Neural cell (in vitro differentiated cells): Measurements from ENCODE around the gene DFFA.

Source experiments
- EP300 ChIP-seq: fragments of 450-650 bp; conservative IDR thresholded peaks from 2 replicates; pipeline ENCODE4 v1.6.1; 2014; ENCODE audit warnings: antibody characterized with exemption, mild to moderate bottlenecking, moderate library complexity; ENCODE audit not compliant: poor library complexity, severe bottlenecking
- EZH2 ChIP-seq: fragments of 200-600, 300-800 bp; shearing (Covaris generic), sonication (generic); IDR thresholded peaks from 2 replicates; pipeline ENCODE4 v1.6.1; 2014; ENCODE audit warnings: antibody characterized with exemption, low read length, borderline replicate concordance, mild to moderate bottlenecking; ENCODE audit not compliant: insufficient read depth, poor library complexity, severe bottlenecking
- MXI1 ChIP-seq: fragments of 450-650 bp; conservative IDR thresholded peaks from 2 replicates; pipeline ENCODE4 v1.6.1; 2014; ENCODE audit warnings: antibody characterized with exemption, mild to moderate bottlenecking; ENCODE audit not compliant: poor library complexity, severe bottlenecking
- POLR2AphosphoS5 ChIP-seq: IDR thresholded peaks from 2 replicates; pipeline ENCODE4 v1.6.1; 2012
- RAD21 ChIP-seq: fragments of 450-650 bp; conservative IDR thresholded peaks from 2 replicates; pipeline ENCODE4 v1.6.1; 2014; ENCODE audit warnings: antibody characterized with exemption, mild to moderate bottlenecking, moderate library complexity
- SMC3 ChIP-seq: fragments of 450-650 bp; conservative IDR thresholded peaks from 2 replicates; pipeline ENCODE4 v1.6.1; 2014; ENCODE audit warnings: antibody characterized with exemption, mild to moderate bottlenecking, moderate library complexity; ENCODE audit not compliant: poor library complexity
- TAF1 ChIP-seq: IDR thresholded peaks from 2 replicates; pipeline ENCODE4 v1.6.1; 2012; ENCODE audit warnings: low read depth
- TF ChIP-seq, protein P1 (sequence below): fragments of 450-650 bp; IDR thresholded peaks from 2 replicates; pipeline ENCODE4 v1.5.1; 2014; ENCODE audit warnings: antibody characterized with exemption, mild to moderate bottlenecking, moderate library complexity; ENCODE audit not compliant: poor library complexity, severe bottlenecking
- TF ChIP-seq, protein P2 (sequence below): IDR thresholded peaks from 2 replicates; pipeline ENCODE4 v1.6.1; 2012; ENCODE audit warnings: borderline replicate concordance

DNA sequence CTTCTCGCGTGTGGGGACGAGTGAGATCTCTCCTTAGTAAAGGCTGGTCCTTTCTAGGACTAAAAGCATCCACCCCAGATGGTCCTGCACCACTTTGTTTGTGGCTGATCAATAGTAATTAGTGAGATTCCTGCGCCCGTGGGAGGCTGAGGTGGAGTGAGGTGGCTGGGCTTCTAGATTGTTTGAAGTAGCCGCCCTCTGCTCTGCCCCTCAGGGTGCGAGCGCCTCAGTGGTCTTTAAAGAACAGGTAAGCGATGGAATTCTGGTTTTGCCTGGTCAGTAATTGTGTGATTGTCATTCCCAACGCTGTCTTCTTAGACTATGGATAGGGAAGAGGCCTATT lies 23.1 kb upstream of the DFFA start:
- TF ChIP-seq, protein P1, sequence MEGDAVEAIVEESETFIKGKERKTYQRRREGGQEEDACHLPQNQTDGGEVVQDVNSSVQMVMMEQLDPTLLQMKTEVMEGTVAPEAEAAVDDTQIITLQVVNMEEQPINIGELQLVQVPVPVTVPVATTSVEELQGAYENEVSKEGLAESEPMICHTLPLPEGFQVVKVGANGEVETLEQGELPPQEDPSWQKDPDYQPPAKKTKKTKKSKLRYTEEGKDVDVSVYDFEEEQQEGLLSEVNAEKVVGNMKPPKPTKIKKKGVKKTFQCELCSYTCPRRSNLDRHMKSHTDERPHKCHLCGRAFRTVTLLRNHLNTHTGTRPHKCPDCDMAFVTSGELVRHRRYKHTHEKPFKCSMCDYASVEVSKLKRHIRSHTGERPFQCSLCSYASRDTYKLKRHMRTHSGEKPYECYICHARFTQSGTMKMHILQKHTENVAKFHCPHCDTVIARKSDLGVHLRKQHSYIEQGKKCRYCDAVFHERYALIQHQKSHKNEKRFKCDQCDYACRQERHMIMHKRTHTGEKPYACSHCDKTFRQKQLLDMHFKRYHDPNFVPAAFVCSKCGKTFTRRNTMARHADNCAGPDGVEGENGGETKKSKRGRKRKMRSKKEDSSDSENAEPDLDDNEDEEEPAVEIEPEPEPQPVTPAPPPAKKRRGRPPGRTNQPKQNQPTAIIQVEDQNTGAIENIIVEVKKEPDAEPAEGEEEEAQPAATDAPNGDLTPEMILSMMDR, result no peak
- TF ChIP-seq POLR2AphosphoS5 (no peak), EP300 (no peak), RAD21 (no peak), MXI1 (no peak), EZH2 (no peak), SMC3 (no peak), TAF1 (no peak)
- TF ChIP-seq, protein P2, sequence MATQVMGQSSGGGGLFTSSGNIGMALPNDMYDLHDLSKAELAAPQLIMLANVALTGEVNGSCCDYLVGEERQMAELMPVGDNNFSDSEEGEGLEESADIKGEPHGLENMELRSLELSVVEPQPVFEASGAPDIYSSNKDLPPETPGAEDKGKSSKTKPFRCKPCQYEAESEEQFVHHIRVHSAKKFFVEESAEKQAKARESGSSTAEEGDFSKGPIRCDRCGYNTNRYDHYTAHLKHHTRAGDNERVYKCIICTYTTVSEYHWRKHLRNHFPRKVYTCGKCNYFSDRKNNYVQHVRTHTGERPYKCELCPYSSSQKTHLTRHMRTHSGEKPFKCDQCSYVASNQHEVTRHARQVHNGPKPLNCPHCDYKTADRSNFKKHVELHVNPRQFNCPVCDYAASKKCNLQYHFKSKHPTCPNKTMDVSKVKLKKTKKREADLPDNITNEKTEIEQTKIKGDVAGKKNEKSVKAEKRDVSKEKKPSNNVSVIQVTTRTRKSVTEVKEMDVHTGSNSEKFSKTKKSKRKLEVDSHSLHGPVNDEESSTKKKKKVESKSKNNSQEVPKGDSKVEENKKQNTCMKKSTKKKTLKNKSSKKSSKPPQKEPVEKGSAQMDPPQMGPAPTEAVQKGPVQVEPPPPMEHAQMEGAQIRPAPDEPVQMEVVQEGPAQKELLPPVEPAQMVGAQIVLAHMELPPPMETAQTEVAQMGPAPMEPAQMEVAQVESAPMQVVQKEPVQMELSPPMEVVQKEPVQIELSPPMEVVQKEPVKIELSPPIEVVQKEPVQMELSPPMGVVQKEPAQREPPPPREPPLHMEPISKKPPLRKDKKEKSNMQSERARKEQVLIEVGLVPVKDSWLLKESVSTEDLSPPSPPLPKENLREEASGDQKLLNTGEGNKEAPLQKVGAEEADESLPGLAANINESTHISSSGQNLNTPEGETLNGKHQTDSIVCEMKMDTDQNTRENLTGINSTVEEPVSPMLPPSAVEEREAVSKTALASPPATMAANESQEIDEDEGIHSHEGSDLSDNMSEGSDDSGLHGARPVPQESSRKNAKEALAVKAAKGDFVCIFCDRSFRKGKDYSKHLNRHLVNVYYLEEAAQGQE, result no peak
